ENCODE results near the gene IRF2BPL.

DNA sequence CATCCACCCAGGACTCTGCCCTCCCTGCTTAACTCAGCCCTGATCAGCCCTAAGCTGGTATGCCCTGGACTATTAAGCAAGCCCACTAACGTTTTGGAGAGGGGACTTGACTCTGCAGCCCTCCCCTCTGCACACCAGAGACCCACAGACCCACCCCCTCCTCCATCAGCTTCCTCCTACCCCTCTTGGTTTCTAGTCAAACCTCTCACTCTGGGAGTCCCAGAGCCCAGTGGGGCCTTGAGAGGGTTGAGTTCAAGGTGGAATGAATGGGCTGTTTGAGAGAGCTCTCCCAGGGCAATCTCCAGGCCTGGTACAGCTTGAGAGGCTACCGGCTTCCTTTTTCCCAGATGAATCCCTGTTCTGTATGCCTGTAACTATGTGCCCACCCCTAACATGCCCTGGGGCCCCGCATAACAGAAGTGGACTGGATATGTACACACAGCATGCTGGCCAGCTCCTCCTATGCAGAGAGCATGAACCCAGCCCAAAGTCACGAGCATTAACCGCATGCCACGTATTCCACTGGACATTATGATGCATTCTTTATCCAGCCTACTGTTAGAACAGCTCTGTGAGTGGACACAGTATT, 43.6 kb downstream of the IRF2BPL start:
- TF ChIP-seq EZH2 (IDR thresholded peaks at IDR 0.05; ENCODE audit: low read depth, low read length, severe bottlenecking) (no peak), FOSL1 (IDR thresholded peaks at IDR 0.05; ENCODE audit: insufficient read depth, low read depth, low read length) (no peak), EP300 (IDR thresholded peaks at IDR 0.05; ENCODE audit: borderline replicate concordance in 1 of 2, low read depth in 2 of 2, low read length in 2 of 2) (no peak), SIRT6 (IDR thresholded peaks at IDR 0.05; ENCODE audit: low read length) (no peak), JUN (IDR thresholded peaks at IDR 0.05; ENCODE audit: low read depth, low read length) (no peak), TAF7 (optimal IDR thresholded peaks at IDR 0.05; ENCODE audit: borderline replicate concordance, low read depth, low read length) (no peak)
- TF ChIP-seq, protein P1, sequence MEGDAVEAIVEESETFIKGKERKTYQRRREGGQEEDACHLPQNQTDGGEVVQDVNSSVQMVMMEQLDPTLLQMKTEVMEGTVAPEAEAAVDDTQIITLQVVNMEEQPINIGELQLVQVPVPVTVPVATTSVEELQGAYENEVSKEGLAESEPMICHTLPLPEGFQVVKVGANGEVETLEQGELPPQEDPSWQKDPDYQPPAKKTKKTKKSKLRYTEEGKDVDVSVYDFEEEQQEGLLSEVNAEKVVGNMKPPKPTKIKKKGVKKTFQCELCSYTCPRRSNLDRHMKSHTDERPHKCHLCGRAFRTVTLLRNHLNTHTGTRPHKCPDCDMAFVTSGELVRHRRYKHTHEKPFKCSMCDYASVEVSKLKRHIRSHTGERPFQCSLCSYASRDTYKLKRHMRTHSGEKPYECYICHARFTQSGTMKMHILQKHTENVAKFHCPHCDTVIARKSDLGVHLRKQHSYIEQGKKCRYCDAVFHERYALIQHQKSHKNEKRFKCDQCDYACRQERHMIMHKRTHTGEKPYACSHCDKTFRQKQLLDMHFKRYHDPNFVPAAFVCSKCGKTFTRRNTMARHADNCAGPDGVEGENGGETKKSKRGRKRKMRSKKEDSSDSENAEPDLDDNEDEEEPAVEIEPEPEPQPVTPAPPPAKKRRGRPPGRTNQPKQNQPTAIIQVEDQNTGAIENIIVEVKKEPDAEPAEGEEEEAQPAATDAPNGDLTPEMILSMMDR (IDR thresholded peaks at IDR 0.05; ENCODE audit: control extremely low read depth in 1 of 3, insufficient read depth in 1 of 3, low read depth in 1 of 3, low read length in 3 of 3): no peak
- TF ChIP-seq, protein P2, sequence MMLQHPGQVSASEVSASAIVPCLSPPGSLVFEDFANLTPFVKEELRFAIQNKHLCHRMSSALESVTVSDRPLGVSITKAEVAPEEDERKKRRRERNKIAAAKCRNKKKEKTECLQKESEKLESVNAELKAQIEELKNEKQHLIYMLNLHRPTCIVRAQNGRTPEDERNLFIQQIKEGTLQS (IDR thresholded peaks at IDR 0.05; ENCODE audit: insufficient read depth, low read depth, low read length): no peak
- TF ChIP-seq, protein P3, sequence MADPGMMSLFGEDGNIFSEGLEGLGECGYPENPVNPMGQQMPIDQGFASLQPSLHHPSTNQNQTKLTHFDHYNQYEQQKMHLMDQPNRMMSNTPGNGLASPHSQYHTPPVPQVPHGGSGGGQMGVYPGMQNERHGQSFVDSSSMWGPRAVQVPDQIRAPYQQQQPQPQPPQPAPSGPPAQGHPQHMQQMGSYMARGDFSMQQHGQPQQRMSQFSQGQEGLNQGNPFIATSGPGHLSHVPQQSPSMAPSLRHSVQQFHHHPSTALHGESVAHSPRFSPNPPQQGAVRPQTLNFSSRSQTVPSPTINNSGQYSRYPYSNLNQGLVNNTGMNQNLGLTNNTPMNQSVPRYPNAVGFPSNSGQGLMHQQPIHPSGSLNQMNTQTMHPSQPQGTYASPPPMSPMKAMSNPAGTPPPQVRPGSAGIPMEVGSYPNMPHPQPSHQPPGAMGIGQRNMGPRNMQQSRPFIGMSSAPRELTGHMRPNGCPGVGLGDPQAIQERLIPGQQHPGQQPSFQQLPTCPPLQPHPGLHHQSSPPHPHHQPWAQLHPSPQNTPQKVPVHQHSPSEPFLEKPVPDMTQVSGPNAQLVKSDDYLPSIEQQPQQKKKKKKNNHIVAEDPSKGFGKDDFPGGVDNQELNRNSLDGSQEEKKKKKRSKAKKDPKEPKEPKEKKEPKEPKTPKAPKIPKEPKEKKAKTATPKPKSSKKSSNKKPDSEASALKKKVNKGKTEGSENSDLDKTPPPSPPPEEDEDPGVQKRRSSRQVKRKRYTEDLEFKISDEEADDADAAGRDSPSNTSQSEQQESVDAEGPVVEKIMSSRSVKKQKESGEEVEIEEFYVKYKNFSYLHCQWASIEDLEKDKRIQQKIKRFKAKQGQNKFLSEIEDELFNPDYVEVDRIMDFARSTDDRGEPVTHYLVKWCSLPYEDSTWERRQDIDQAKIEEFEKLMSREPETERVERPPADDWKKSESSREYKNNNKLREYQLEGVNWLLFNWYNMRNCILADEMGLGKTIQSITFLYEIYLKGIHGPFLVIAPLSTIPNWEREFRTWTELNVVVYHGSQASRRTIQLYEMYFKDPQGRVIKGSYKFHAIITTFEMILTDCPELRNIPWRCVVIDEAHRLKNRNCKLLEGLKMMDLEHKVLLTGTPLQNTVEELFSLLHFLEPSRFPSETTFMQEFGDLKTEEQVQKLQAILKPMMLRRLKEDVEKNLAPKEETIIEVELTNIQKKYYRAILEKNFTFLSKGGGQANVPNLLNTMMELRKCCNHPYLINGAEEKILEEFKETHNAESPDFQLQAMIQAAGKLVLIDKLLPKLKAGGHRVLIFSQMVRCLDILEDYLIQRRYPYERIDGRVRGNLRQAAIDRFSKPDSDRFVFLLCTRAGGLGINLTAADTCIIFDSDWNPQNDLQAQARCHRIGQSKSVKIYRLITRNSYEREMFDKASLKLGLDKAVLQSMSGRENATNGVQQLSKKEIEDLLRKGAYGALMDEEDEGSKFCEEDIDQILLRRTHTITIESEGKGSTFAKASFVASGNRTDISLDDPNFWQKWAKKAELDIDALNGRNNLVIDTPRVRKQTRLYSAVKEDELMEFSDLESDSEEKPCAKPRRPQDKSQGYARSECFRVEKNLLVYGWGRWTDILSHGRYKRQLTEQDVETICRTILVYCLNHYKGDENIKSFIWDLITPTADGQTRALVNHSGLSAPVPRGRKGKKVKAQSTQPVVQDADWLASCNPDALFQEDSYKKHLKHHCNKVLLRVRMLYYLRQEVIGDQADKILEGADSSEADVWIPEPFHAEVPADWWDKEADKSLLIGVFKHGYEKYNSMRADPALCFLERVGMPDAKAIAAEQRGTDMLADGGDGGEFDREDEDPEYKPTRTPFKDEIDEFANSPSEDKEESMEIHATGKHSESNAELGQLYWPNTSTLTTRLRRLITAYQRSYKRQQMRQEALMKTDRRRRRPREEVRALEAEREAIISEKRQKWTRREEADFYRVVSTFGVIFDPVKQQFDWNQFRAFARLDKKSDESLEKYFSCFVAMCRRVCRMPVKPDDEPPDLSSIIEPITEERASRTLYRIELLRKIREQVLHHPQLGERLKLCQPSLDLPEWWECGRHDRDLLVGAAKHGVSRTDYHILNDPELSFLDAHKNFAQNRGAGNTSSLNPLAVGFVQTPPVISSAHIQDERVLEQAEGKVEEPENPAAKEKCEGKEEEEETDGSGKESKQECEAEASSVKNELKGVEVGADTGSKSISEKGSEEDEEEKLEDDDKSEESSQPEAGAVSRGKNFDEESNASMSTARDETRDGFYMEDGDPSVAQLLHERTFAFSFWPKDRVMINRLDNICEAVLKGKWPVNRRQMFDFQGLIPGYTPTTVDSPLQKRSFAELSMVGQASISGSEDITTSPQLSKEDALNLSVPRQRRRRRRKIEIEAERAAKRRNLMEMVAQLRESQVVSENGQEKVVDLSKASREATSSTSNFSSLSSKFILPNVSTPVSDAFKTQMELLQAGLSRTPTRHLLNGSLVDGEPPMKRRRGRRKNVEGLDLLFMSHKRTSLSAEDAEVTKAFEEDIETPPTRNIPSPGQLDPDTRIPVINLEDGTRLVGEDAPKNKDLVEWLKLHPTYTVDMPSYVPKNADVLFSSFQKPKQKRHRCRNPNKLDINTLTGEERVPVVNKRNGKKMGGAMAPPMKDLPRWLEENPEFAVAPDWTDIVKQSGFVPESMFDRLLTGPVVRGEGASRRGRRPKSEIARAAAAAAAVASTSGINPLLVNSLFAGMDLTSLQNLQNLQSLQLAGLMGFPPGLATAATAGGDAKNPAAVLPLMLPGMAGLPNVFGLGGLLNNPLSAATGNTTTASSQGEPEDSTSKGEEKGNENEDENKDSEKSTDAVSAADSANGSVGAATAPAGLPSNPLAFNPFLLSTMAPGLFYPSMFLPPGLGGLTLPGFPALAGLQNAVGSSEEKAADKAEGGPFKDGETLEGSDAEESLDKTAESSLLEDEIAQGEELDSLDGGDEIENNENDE (IDR thresholded peaks at IDR 0.05; ENCODE audit: insufficient replicate concordance, low read length): no peak
